ENCODE measurements around the gene CTNNB1. TPM values are rescaled to one million over a fixed set of nuclear protein-coding genes. Genes with fewer than 3 reads are reported as not detected.

Gene CTNNB1
- total RNA-seq, 1 donor from 2014 or later: 371 TPM

DNA sequence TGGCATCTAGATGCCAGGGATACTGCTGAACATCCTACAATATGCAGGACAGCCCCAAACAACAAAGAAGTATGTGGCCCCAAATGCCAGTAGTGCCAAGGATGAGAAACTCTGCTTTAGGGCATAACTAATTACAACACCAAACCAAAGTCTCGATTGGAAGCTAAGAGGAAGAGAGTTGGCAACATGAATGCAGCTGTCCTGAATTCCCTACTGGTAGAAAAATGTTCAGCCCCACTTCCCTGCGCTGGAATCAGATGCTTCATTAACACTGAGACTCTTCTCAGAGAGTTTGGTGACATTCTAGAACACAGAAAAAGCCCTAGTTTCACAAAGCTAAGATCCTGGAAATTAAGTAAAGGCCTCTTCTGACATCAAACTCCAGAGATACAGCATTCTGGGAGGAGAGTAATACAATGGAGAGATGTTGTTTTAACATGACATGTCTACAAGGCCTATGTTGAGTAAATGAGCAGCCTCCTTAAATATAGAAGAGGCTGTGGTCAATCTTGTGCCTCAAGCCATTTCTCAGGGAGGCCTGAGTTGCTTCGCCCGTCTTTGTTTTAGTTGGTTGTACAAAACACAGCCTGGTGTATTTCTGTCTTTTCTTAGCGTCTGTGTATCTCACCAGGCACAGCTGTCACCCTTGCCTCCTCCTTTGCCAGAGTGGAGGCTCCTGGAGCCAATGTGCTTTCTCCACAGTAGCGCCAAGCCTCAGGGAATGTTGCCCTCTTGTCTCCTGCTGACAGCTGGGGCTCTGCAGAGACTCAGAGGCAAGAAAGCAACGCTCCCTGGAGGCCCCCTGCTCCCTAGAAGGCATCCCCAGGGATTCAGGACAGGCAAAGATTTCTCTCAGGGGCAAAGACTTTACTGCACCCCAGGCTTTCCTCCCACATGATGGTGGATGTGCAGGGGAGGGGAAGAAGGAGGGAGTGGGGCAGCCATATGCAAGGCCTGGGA, 25.1 kb upstream of the CTNNB1 start:
- Histone ChIP-seq H3K27me3 (no peaks in the 10 kb centered on the region), H3K27ac (no peak overlapping the region), H3K36me3 (no peaks in the 10 kb centered on the region), H3K4me1 (no peaks in the 10 kb centered on the region), H3K9me3 (no peaks in the 10 kb centered on the region), H3K4me3 (no peak overlapping the region)
- TF ChIP-seq, protein P1, sequence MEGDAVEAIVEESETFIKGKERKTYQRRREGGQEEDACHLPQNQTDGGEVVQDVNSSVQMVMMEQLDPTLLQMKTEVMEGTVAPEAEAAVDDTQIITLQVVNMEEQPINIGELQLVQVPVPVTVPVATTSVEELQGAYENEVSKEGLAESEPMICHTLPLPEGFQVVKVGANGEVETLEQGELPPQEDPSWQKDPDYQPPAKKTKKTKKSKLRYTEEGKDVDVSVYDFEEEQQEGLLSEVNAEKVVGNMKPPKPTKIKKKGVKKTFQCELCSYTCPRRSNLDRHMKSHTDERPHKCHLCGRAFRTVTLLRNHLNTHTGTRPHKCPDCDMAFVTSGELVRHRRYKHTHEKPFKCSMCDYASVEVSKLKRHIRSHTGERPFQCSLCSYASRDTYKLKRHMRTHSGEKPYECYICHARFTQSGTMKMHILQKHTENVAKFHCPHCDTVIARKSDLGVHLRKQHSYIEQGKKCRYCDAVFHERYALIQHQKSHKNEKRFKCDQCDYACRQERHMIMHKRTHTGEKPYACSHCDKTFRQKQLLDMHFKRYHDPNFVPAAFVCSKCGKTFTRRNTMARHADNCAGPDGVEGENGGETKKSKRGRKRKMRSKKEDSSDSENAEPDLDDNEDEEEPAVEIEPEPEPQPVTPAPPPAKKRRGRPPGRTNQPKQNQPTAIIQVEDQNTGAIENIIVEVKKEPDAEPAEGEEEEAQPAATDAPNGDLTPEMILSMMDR (IDR thresholded peaks at IDR 0.05): no peak
- no peak for DNase-seq (ENCODE audit: low spot score in 2 of 2)
- intact Hi-C loops (cut with DNase I): no loop called here

- H3K9me3 ChIP-seq: no peaks in the 10 kb centered on the region
- TF ChIP-seq, protein P1 (IDR thresholded peaks at IDR 0.05): no peak
- H3K4me3 ChIP-seq: no peak overlapping the region
- no peaks in the 10 kb centered on the region for H3K36me3 ChIP-seq
- no peaks in the 10 kb centered on the region for H3K4me1 ChIP-seq
- H3K27ac ChIP-seq: no peak overlapping the region
- H3K27me3 ChIP-seq: no peaks in the 10 kb centered on the region
- DNase-seq (ENCODE audit: low spot score in 2 of 2): no peak
- intact Hi-C loops (cut with DNase I): no loop called here
These were observed 23.9 kb upstream of the CTNNB1 start for GRCh38 chr3:41175365-41175764.

DNA sequence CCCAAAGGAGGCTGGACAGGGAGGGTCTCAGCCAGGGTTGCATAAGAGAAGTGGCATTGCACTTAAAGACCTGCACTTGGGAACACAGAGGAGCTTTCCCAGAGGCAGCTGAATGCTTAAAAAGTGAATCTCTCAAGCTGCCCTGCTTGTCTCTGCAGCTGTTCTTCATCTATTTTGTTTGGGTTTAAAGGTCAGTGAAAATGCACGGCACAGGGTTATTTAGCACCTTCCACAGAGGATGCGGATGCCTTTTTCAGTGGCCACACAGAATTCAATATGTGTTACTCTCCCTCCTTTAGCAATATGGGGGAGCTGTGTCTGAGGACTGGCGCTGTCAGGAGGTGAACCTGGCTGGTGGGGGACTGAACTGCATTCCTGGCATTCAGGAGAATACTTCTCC, 22.7 kb upstream of the CTNNB1 start:
- intact Hi-C loops (cut with DNase I): no loop called here
- H3K4me3 ChIP-seq: no peak overlapping the region
- H3K36me3 ChIP-seq: no peaks in the 10 kb centered on the region
- no peaks in the 10 kb centered on the region for H3K9me3 ChIP-seq
- TF ChIP-seq, protein P1 (IDR thresholded peaks at IDR 0.05): no peak
- H3K27ac ChIP-seq: no peak overlapping the region
- no peaks in the 10 kb centered on the region for H3K4me1 ChIP-seq
- no peak for DNase-seq (ENCODE audit: low spot score in 2 of 2)
- H3K27me3 ChIP-seq: no peaks in the 10 kb centered on the region

- no peak overlapping the region for H3K27ac ChIP-seq
- no peak overlapping the region for H3K4me3 ChIP-seq
- no peaks in the 10 kb centered on the region for H3K4me1 ChIP-seq
- H3K27me3 ChIP-seq: no peaks in the 10 kb centered on the region
- H3K9me3 ChIP-seq: no peaks in the 10 kb centered on the region
- intact Hi-C loops (cut with DNase I): no loop called here
- no peak for DNase-seq (ENCODE audit: low spot score in 2 of 2)
- no peaks in the 10 kb centered on the region for H3K36me3 ChIP-seq
- TF ChIP-seq, protein P1 (IDR thresholded peaks at IDR 0.05): no peak
These were observed 20.7 kb upstream of the CTNNB1 start for GRCh38 chr3:41178576-41178975.

- TF ChIP-seq, protein P1 (IDR thresholded peaks at IDR 0.05): no peak
- no peaks in the 10 kb centered on the region for H3K9me3 ChIP-seq
- no peak overlapping the region for H3K4me3 ChIP-seq
- no peak for DNase-seq (ENCODE audit: low spot score in 2 of 2)
- H3K27ac ChIP-seq: no peak overlapping the region
- no peaks in the 10 kb centered on the region for H3K27me3 ChIP-seq
- intact Hi-C loops (cut with DNase I): no loop called here
- no peaks in the 10 kb centered on the region for H3K4me1 ChIP-seq
- H3K36me3 ChIP-seq: no peaks in the 10 kb centered on the region
These were observed 18.9 kb upstream of the CTNNB1 start for GRCh38 chr3:41180396-41180795.

Data from ascending aorta (tissue), 2 donors.